Trophoblast cell (in vitro differentiated cells and primary cell): ENCODE results near the gene KANSL2. TPM values are rescaled to one million over a fixed set of nuclear protein-coding genes. Genes with fewer than 3 reads are reported as not detected.
"Not testable (repeated sequence)": the region's sequence is repeated elsewhere in the genome, so short reads cannot be mapped to it uniquely, and the experiment has no call there.

Source experiments
- DNase-seq, 2 donors: peaks; one replicate each; pipeline ENCODE4 v3.0.0-alpha.2; 2016
- H2AFZ ChIP-seq: 2 replicates; pipeline ENCODE4 v1.6.1; 2013; ENCODE audit warnings: low read length, moderate library complexity, mild to moderate bottlenecking; ENCODE audit not compliant: insufficient read depth, poor library complexity
- H2AK5ac ChIP-seq: 2 replicates; pipeline ENCODE4 v1.6.1; 2013; ENCODE audit warnings: mild to moderate bottlenecking, low read length
- H2BK120ac ChIP-seq: 2 replicates; pipeline ENCODE4 v1.6.1; 2013; ENCODE audit warnings: low read length, mild to moderate bottlenecking, moderate library complexity; ENCODE audit not compliant: insufficient read depth, poor library complexity
- H2BK12ac ChIP-seq: 2 replicates; pipeline ENCODE4 v1.6.1; 2013; ENCODE audit warnings: mild to moderate bottlenecking, low read length, moderate library complexity
- H2BK5ac ChIP-seq: 2 replicates; pipeline ENCODE4 v1.6.1; 2013; ENCODE audit warnings: low read length, low read depth, moderate library complexity, mild to moderate bottlenecking; ENCODE audit not compliant: poor library complexity
- H3K14ac ChIP-seq: 2 replicates; pipeline ENCODE4 v1.6.1; 2013; ENCODE audit warnings: mild to moderate bottlenecking, low read length
- H3K18ac ChIP-seq: 2 replicates; pipeline ENCODE4 v1.6.1; 2013; ENCODE audit warnings: mild to moderate bottlenecking, low read length
- H3K23ac ChIP-seq: 2 replicates; pipeline ENCODE4 v1.6.1; 2013; ENCODE audit warnings: low read length
- H3K27ac ChIP-seq: 2 replicates; pipeline ENCODE4 v1.5.1; 2013; ENCODE audit warnings: low read depth, mild to moderate bottlenecking, inconsistent platforms, low read length, moderate library complexity
- H3K27me3 ChIP-seq: 2 replicates; pipeline ENCODE4 v1.6.1; 2013; ENCODE audit warnings: inconsistent platforms, mild to moderate bottlenecking, low read length, moderate library complexity; ENCODE audit not compliant: insufficient read depth
- H3K36me3 ChIP-seq, 2 experiments: 1 replicate in 1 of 2; 2 replicates in 1 of 2; pipeline ENCODE4 v1.6.1; 2013; ENCODE audit warnings: low read length in 2 of 2, mild to moderate bottlenecking in 2 of 2, moderate library complexity in 1 of 2; ENCODE audit not compliant: insufficient read depth in 2 of 2, control insufficient read depth in 1 of 2
- H3K4ac ChIP-seq: 2 replicates; pipeline ENCODE4 v1.6.1; 2013; ENCODE audit warnings: low read depth, mild to moderate bottlenecking, low read length, moderate library complexity
- H3K4me1 ChIP-seq, 2 experiments: 1 replicate in 1 of 2; 2 replicates in 1 of 2; pipeline ENCODE4 v1.6.1; 2013; ENCODE audit warnings: low read length in 2 of 2, mild to moderate bottlenecking in 2 of 2, moderate library complexity in 1 of 2; ENCODE audit not compliant: insufficient read depth in 2 of 2, control insufficient read depth in 1 of 2
- H3K4me2 ChIP-seq: 2 replicates; pipeline ENCODE4 v1.6.1; 2013; ENCODE audit warnings: inconsistent platforms, mild to moderate bottlenecking, low read length, moderate library complexity
- H3K4me3 ChIP-seq: 2 replicates; pipeline ENCODE4 v1.5.1; 2013; ENCODE audit warnings: mild to moderate bottlenecking, low read depth, low read length, inconsistent platforms
- H3K79me1 ChIP-seq: one replicate; pipeline ENCODE4 v1.6.1; 2013; ENCODE audit warnings: low read length
- H3K79me2 ChIP-seq: 2 replicates; pipeline ENCODE4 v1.6.1; 2013; ENCODE audit warnings: low read length, mild to moderate bottlenecking; ENCODE audit not compliant: control insufficient read depth, insufficient read depth, poor library complexity
- H3K9ac ChIP-seq: 2 replicates; pipeline ENCODE4 v1.6.1; 2013; ENCODE audit warnings: mild to moderate bottlenecking, low read length
- H3K9me3 ChIP-seq: 2 replicates; pipeline ENCODE4 v1.6.1; 2013; ENCODE audit warnings: low read depth, mild to moderate bottlenecking, control low read depth, inconsistent platforms, low read length; ENCODE audit not compliant: insufficient read depth
- H4K12ac ChIP-seq: 2 replicates; pipeline ENCODE4 v1.6.1; 2013; ENCODE audit warnings: low read depth, mild to moderate bottlenecking, low read length, moderate library complexity
- H4K8ac ChIP-seq: 2 replicates; pipeline ENCODE4 v1.6.1; 2013; ENCODE audit warnings: low read depth, mild to moderate bottlenecking, low read length, moderate library complexity
- H4K91ac ChIP-seq: one replicate; pipeline ENCODE4 v1.6.1; 2013; ENCODE audit warnings: low read depth, mild to moderate bottlenecking, low read length, moderate library complexity
- WGBS: extraction: QIAGEN DNeasy Blood & Tissue Kit; methylation state at CpG from one replicate; pipeline ENCODE4 v1.1.7; 2013; ENCODE audit warnings: missing lambda C conversion rate; ENCODE audit not compliant: insufficient read length, insufficient coverage; ENCODE audit errors: extremely low coverage; 5-methylcytosine and 5-hydroxymethylcytosine counted together
- polyA plus RNA-seq: library from polyadenylated mRNA; stranded (reverse); fragments of 200-250 nt; gene quantifications from 2 replicates; pipeline ENCODE4 v1.2.3, GENCODE V29; 2013

The KANSL2 gene, protein sequence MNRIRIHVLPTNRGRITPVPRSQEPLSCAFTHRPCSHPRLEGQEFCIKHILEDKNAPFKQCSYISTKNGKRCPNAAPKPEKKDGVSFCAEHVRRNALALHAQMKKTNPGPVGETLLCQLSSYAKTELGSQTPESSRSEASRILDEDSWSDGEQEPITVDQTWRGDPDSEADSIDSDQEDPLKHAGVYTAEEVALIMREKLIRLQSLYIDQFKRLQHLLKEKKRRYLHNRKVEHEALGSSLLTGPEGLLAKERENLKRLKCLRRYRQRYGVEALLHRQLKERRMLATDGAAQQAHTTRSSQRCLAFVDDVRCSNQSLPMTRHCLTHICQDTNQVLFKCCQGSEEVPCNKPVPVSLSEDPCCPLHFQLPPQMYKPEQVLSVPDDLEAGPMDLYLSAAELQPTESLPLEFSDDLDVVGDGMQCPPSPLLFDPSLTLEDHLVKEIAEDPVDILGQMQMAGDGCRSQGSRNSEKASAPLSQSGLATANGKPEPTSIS
- polyA plus RNA-seq, result 25.7 and 26.9 TPM in 2 replicates

DNA sequence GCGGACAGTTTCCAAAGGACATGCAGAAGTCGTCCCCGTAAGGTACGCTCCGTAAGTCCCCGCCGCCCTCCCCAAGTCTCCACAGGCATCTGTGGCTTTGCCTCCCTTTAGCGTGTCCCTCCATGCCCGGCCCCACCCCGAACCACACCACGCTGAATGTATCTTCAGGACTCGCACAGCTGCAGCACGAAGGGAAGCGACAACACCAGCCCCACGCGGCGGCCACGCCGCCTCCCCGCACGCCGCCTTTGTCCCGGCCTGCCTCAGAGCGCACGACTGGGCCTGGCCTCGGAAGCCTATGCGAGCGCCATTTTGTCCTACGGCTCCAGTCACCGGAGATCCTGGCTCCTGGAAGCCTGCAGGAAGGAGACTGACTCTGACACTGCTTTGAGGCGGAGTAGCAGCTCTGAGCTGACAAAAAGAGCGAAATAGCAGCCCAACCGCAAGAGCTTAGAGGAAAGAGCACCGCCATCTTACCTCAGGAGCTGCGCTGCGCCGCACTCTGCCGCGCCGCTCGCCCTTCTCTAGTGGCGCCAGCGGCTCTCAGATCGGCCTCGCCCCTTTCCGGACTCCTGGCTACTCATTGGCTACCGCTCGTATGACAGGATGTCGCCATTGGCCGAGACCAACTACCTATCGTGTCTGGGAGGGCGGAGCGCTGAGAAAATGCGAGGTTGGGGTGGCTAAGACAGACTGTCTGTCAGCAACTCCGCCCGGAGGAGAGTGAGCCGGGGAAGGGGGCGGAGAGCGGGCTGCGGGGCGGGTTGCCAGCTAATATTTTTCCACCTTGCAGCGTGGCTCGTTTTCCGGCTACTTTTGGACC is at the start of gene KANSL2:
Gene KANSL2 (minus strand): TSS at position 529 of the 823 bp plus-strand sequence. CDS start 606 bp downstream, outside the sequence.
- peak; percentile 99 for DNase-seq
- Histone ChIP-seq H3K18ac (peak within 1 kb of the TSS; percentile 92), H2BK12ac (no peak within 1 kb of the TSS), H3K23ac (no peak within 1 kb of the TSS), H2BK5ac (peak within 1 kb of the TSS; percentile 66), H3K4me3 (peak within 1 kb of the TSS; percentile 95), H3K27me3 (no peaks in the 10 kb centered on the region), H3K4me1 (peaks cover 0 to 14% of the 10 kb centered on the region in 2 experiments), H2AFZ (peak within 1 kb of the TSS; percentile 96), H2AK5ac (peak within 1 kb of the TSS; percentile 17), H3K14ac (peak within 1 kb of the TSS; percentile 97), H3K4me2 (peak within 1 kb of the TSS; percentile 75), H4K12ac (peak within 1 kb of the TSS; percentile 71), H3K9ac (peak within 1 kb of the TSS; percentile 95), H3K27ac (peak within 1 kb of the TSS; percentile 63), H4K8ac (peak within 1 kb of the TSS; percentile 76), H3K4ac (peak within 1 kb of the TSS; percentile 49), H3K79me2 (peaks cover 16% of the 10 kb centered on the region), H3K9me3 (peaks cover 2% of the 10 kb centered on the region), H4K91ac (peak within 1 kb of the TSS; percentile 82), H3K36me3 (peaks cover 0 to 14% of the 10 kb centered on the region in 2 experiments), H3K79me1 (peaks cover 8% of the 10 kb centered on the region), H2BK120ac (peak within 1 kb of the TSS; percentile 18)
- no CpG with 5 or more reads among the region's 64 CpGs for WGBS

DNA sequence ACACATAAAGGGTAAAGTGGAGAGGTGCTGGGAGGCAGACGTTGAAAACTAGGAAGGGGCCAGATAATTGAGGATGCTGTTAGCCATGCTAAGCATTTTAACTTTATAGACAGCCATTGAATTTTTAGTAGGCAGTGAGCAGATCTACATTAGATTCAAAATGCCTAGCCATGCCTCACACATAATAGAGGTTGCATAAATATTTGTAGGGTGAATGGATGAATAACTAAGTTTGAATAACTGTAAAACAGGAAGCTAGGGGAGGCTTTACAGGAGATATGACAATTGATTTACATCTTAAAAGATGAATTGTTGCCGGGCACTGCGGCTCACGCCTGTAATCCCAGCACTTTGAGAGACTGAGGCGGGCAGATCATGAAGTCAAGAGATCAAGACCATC is 46.8 kb upstream of the KANSL2 start:
- Histone ChIP-seq H3K9ac (no peak overlapping the region), H2BK12ac (no peak overlapping the region), H3K23ac (no peak overlapping the region), H2BK5ac (no peak overlapping the region), H3K4ac (no peak overlapping the region), H3K4me3 (no peak overlapping the region), H3K4me1 (no peaks in the 10 kb centered on the region), H3K18ac (no peak overlapping the region), H3K4me2 (no peak overlapping the region), H3K9me3 (no peaks in the 10 kb centered on the region), H3K79me1 (no peaks in the 10 kb centered on the region), H3K27ac (no peak overlapping the region), H2AFZ (no peak overlapping the region), H4K8ac (no peak overlapping the region), H3K36me3 (no peaks in the 10 kb centered on the region), H2AK5ac (no peak overlapping the region), H2BK120ac (no peak overlapping the region), H3K27me3 (no peaks in the 10 kb centered on the region), H4K91ac (no peak overlapping the region), H3K79me2 (no peaks in the 10 kb centered on the region), H4K12ac (no peak overlapping the region), H3K14ac (no peak overlapping the region)
- DNase-seq, result no peak
- WGBS, result no CpG with 5 or more reads among the region's 5 CpGs

DNA sequence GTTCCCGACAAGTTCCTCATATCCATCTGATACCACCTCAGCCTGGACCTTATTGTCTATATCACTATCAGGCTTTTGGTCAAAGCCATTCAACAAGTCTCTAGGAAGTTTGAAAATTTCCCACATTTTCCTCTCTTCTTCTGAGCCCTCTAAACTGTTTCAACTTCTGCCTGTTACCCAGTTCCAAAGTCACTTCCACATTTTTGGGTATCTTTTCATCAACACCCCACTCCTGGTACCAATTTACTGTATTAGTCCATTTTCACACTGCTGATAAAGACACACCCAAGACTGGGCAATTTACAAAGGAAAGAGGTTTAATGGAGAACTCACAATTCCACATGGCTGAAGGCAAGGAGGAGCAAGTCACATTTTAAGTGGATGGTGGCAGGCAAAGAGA is 38.7 kb upstream of the KANSL2 start:
- not testable (repeated sequence) for H3K4me1 ChIP-seq, H3K18ac ChIP-seq, H4K12ac ChIP-seq, H3K27me3 ChIP-seq, H3K9me3 ChIP-seq, H2BK5ac ChIP-seq, H3K14ac ChIP-seq, DNase-seq, H2AFZ ChIP-seq, H3K79me2 ChIP-seq, H3K4ac ChIP-seq, H4K91ac ChIP-seq, H2AK5ac ChIP-seq, H3K4me2 ChIP-seq, H2BK120ac ChIP-seq, H3K36me3 ChIP-seq, H3K23ac ChIP-seq, H2BK12ac ChIP-seq, H3K9ac ChIP-seq, H4K8ac ChIP-seq, H3K27ac ChIP-seq, H3K4me3 ChIP-seq, H3K79me1 ChIP-seq
- WGBS, result no CpG with 5 or more reads among the region's 1 CpG

DNA sequence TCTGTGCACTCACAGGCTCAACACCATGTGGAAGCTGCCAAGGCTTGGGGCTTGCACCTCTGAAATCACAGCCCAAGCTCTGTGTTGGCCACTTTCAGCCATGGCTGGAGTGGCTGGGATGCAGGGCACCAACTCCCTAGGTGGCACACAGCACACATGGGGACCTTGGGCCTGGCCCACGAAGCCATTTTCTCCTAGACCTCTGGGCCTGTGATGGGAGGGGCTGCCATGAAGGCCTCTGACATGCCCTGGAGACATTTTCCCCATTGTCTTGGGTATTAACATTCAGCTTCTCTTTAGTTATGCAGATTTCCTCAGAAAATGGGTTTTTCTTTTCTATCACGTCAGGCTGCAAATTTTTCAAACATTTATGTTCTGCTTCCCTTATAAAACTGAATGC is 38.1 kb upstream of the KANSL2 start:
- H3K4me2 ChIP-seq, H2BK5ac ChIP-seq, H2AFZ ChIP-seq, H3K14ac ChIP-seq, H3K9me3 ChIP-seq, H3K18ac ChIP-seq, H2BK120ac ChIP-seq, H4K91ac ChIP-seq, H3K23ac ChIP-seq, H2AK5ac ChIP-seq, DNase-seq, H4K8ac ChIP-seq, H4K12ac ChIP-seq, H3K4me3 ChIP-seq, H3K4me1 ChIP-seq, H3K79me1 ChIP-seq, H3K4ac ChIP-seq, H3K27me3 ChIP-seq, H2BK12ac ChIP-seq, H3K27ac ChIP-seq, H3K36me3 ChIP-seq, H3K9ac ChIP-seq: not testable (repeated sequence)
- H3K79me2 ChIP-seq, result peaks cover 12% of the 10 kb centered on the region
- no CpG with 5 or more reads among the region's 2 CpGs for WGBS
